DLD1 (cell line): ENCODE measurements around the gene HPCAL1.
"Not testable (repeated sequence)": the region's sequence is repeated elsewhere in the genome, so short reads cannot be mapped to it uniquely, and the experiment has no call there.

Source experiments
- in situ Hi-C: cut with HindIII; loops from 2 replicates; pipeline ENCODE4 v1.10.0; 2017; ENCODE audit warnings: low sequenced_read_pairs

HPCAL1 gene

DNA sequence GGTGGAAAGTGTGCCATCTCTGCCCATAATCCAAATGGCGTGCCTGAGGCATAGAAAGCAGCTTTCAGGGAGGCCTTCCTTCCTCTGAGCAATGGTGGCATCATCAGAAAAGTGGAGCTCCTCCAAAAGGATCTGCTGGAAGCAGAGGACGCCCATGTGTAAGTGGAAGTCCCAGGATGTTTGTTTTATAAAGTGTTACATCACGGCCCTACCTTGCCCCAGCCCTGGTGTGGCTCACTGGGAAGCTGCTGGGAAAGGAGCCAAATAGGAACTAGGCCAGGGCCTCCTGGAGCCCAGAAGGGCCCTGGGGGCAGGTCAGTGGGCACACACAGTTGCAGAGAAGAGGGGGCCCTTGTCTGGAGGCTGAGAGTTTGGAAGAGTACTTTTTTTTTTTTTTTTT is 149.6 kb downstream of the HPCAL1 start:
- in situ Hi-C loops: no loop called here

DNA sequence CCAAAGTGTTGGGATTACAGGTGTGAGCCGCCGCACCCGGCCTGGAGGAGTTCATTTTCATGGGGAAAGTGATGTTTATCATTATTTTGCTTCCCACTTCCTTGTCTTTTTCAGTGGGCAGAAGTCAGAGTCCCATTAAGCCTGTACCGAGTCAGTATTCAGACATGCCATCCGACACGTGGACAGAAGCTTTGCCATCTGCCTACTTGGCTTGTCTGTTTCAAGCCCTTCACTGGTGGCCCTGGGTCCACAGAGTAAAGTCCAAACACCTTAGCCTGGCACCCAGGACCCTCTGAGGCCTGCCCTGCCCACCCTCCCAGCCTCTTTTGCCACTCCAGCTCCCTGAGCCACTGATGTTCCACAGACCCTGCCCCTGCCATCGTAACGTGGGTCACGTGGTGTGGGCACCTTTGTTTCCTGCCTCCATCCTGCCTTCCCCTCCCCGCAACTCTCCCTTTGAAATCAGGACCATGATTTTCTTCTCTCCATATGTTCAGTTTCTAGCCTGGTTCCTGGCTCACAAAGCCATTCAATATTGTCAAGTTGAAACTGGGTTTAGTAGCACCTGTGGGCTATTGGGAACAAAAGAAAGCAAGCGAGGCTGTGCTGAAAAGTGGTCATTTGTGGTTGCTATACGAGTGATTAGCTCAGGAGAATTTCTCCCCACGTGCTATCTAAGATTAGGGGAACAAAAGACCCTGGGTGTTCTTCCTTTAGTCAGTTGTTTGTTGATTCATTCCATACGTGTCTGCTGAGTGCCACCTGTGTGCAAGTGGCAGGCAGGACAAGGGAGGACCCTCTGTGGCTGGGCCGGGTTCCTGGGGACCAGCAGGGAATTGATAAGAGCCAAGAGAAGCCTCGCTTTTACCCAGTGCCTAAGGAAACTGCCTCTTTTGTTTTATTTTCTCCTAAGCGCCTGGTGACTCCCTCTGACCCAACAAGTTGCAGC is 150.5 kb downstream of the HPCAL1 start:
- in situ Hi-C loops: no loop called here

DNA sequence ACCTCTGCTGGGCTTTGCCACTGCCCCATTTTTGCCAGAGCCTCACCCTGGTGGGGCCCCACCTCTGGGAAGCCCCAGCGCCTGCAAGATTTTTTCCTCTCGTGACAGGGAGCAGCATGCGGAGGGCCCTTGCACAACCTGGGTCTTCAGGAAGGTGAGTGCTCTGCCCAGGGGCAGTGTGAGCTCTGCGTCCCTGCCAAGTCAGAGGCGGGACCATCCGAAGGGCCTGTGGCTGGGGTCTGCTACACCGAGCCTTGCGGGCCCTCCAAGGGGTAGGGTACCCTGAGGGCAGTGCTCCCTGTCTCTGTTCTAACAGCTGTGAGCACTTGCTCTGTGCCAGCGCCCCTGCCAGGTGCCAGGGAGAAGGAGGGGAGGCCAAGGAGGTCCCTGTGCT is 151.2 kb downstream of the HPCAL1 start:
- in situ Hi-C loops: no loop called here

DNA sequence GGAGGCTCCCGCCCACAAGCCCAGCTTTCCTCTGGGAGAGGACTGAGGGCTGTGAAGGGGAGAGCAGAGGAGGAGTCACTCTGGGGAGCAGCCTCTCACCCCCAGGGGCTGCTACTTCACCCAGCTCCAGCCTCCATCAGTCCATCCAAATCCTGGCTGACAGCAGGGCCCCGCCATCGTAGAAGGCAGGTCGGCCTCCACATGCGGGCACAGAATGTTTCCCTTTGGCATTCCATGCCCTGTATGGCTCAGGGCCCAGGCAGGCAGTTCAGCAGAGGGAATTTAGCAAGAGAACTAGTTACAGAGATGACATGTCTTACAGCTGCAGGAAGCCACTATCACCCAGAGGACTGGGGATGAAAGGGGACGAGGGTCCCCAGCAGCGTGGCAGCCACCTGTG is 151.8 kb downstream of the HPCAL1 start:
- in situ Hi-C loops: no loop called here

GRCh38 chr2:10457195-10457594 is 154.5 kb downstream of the HPCAL1 start:
- in situ Hi-C loops: not testable (repeated sequence)

GRCh38 chr2:10457846-10458598 is 155.3 kb downstream of the HPCAL1 start:
- in situ Hi-C loops: no loop called here

GRCh38 chr2:10460366-10460796 is 157.7 kb downstream of the HPCAL1 start:
- in situ Hi-C loops: no loop called here

DNA sequence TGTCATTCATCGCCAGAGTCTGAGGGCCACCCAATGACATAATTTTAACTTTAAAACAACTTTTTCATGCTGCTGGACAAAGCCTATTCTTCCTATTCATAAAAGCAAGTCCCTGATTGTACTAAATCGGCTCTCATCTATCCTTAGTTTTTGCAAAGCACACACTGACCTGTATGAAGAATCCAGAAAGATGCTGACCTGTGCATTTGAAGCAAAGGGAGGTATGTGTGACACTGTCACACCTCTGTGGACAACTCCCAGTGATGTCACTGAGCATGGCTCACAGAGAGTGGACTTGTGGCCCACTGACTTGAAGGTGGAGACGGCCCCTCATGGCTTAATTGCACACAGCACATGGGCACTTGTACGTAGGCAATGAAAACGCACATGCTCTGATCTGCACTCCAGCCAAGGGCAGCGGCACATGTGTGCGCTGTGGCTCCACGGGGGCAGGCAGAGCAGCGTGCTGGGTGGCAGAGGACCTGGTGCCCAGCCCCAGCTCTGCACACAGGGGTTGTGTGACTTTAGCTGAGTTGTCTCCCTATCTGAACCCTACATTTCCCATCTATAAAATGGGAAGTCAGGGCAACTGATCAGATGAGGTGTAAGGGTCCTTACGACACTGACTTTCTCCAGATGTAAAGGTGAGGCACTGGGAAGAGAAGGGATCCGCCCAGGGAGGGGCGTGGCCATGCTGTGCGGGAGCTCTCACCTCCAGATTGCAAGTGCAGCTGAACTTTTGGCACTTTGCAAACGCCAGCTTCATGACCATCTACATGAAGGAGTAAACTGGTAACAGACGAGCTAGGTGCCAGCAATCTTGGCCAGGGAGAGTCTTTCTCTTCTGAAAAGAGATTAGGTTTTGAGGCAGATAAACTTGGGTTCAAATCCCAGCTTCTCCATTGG is 159.7 kb downstream of the HPCAL1 start:
- in situ Hi-C loops: no loop called here

DNA sequence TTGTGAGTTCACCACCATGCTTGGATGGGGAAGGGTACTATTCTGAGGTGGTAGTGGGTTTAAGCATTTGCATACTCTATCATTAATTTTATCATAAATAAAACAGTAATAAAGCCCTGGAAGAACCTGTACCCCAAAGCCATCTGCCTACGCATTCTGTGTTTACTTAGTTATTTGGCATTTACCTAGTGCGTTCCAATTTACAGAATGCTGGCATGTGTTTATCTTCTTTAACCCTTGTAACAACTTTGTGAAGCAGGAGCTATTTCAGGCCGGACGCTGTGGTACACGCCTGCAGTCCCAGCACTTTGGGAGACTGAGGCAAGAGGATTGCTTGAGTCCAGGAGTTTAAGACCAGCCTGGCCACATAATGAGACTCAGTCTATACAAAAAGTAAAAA is 163.2 kb downstream of the HPCAL1 start:
- in situ Hi-C loops: no loop called here

DNA sequence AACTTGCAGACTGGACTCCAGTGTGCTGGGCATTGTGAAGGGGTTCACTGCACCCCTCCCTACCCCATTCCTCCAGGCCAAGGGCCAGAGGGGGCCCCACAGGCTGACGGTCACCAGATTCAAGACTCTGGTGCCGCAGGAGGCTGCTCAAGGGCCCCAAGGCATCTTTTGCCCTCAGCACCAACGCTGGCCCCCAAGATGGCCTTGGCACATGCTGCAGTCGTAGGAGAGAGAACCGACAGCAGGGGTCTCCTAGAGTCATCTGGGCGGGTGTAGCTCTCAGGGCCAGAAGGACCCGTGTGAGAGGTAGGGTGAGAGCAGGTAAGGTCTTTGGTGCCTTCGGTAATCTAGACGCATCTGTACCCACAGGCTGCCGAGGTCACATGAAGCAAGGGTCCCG is 164.1 kb downstream of the HPCAL1 start:
- in situ Hi-C loops: no loop called here

DNA sequence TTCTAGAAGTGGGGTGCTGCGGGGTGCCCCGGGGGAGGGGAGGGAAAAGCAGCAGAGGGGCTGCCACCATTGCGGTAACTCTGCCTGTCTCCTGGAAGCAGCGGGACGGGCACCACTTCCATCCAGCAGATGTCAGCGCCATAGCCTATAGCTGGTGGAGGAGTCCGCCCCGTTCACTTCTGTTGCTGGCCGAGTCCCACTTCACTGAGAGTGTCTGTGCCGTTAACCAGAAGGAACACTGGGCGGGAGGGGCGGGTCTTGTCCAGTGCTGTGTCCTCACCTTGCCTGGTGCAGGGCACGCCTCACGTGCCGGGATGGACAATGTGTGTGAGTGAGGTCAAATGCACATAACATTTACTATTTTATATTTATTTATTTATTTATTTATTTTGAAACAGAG is 164.7 kb downstream of the HPCAL1 start:
- in situ Hi-C loops: no loop called here

- in situ Hi-C loops: no loop called here
Observed at GRCh38 chr2:10469301-10469700, 166.6 kb downstream of the HPCAL1 start.

- in situ Hi-C loops: no loop called here
Observed at GRCh38 chr2:10469955-10470608, 167.4 kb downstream of the HPCAL1 start.

- in situ Hi-C loops: no loop called here
Observed at GRCh38 chr2:10471046-10471571, 168.4 kb downstream of the HPCAL1 start.

- in situ Hi-C loops: no loop called here
Observed at GRCh38 chr2:10471955-10472354, 169.3 kb downstream of the HPCAL1 start.

DNA sequence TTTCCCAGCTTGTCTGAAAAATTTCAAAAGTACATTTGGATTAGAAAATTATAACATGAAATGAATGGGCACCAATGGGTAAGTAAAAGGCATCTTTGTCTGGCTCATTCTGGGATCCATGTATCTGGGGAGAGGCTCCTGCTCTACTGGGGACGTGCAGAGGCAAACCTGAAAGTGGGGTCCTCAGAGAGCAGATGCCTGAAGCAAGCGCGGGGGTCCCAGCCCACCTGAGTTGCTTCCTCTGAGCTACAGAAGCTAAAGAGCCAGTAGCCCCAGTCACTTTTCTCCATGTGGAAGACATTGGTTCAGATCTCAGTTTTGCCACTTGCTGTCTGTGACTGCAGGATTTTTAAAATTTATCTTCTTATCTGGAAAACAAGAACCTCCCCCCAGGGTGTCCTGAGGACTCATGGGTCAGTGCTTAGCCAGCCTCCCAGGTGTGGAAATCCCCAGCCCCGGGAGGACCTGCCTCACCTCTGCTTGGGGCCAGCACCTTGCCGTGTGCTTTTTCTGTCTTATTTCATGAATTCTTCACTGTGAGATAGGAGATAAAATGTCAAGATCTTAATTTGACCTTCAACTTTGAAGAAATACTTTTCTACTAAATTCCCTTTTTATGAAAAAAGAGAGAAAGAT is 170.5 kb downstream of the HPCAL1 start:
- in situ Hi-C loops: no loop called here

DNA sequence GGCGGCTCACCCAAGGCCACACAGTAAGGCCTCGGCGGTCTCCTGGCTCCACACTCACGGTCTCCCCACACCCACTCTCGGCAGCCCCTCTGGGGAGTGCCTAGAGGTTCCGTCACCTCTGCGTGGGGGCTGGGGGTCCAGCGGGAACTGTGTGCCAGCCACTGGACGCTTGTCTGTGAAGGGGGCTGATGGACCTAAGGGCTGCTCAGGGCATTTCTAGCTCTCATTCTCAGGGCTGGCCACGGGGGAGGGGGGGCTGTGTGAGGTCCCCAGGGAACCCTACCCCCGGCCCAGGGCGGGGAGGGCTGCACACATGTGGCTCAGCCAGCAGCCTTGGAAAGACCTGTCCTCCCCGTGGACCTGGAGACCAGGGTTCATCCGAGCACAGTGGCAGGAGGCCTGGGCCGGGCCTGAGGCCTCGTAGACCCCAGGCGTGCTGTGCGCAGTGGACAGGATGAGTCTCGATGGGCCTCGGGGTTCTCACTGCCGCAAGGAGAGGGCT is 172.6 kb downstream of the HPCAL1 start:
- in situ Hi-C loops: no loop called here

DNA sequence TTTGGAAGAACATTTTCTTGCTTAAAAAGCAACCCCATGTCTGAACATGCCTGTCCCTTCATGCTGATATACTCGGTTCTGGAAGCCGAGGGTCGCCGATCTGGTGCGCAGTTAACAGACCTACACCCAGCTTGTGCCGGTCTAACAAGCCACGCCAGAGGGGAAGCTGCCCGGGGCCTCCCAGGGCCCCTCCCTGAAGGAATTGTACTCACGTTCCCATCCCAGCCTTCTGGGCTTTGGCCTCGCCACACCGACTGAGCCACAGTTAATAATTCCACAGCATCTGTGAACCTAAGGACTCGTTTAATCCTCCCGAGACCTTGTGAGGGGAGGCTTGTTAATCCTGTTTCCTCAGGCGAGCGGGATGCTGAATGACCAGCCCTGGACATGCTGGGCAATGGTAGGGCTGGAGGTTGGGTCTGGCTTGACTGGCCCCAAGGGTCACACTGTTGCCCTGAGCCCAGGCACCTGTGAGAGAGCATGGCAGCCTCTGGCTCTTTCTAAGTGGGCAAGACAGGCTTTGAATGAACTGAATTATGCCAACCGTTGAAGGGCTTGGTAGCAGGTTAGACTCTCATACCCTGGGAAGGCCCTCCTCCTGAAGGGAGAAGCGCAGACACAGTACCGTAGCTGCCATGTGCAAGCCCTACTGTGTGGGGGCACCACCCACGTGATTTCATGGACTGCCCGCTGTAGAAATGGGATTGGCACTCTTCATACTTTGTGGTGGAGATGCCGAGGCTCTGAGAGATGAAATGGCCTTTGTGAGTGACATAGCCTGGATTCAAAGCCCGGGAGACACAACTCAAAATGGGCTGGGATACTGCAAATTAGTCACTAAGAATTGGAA is 173.3 kb downstream of the HPCAL1 start:
- in situ Hi-C loops: no loop called here
